HepG2 (cell line): Measurements from ENCODE around the gene SNAP23. TPM values are rescaled to one million over a fixed set of nuclear protein-coding genes. Genes with fewer than 3 reads are reported as not detected.

Experiments used
- FOXK1 ChIP-seq: sonication (generic); formaldehyde crosslinking; IDR thresholded peaks from 2 replicates; pipeline ENCODE4 v1.4.0; 2020; ENCODE audit warnings: low read depth, missing genetic modification reagents, borderline replicate concordance
- MAFF ChIP-seq: IDR thresholded peaks from 2 replicates; pipeline ENCODE4 v1.6.1; 2011; ENCODE audit warnings: low read depth, low read length, improper control_type of control experiment
- ZNF253 ChIP-seq: sonication (generic); formaldehyde crosslinking; IDR thresholded peaks from 2 replicates; pipeline ENCODE4 v1.8.0; 2022; ENCODE audit warnings: mild to moderate bottlenecking, missing genetic modification reagents, borderline replicate concordance
- ZNF530 ChIP-seq: sonication (generic); formaldehyde crosslinking; IDR thresholded peaks from 2 replicates; pipeline ENCODE4 v1.5.0; 2020; ENCODE audit warnings: low read depth, mild to moderate bottlenecking, missing genetic modification reagents
- polyA plus RNA-seq, 8 experiments: library from polyadenylated mRNA; depleted of rRNA in 3 of 8; stranded (reverse) in 7 of 8; unstranded in 1 of 8; fragments of >200 nt; fragmentation: Illumina TruSeq in 4 of 8; extraction: Trizol in 4 of 8; gene quantifications; 2 replicates each; pipeline versions ENCODE4 v1.2.1 to v1.2.3, GENCODE V29; 2011 to 2016; ENCODE audit warnings: low read depth in 4 of 8, missing spikeins in 1 of 8, mixed read lengths in 1 of 8; ENCODE audit not compliant: insufficient read depth in 1 of 8
- total RNA-seq, 5 experiments: library from RNA; depleted of rRNA; stranded (reverse); fragments of >200 nt; fragmentation: Illumina TruSeq; extraction: Trizol; gene quantifications; 2 replicates each; pipeline ENCODE4 v1.2.3, GENCODE V29; 2016; ENCODE audit warnings: low read depth in 1 of 5
- TF ChIP-seq, protein P1 (sequence below): sonication (generic); formaldehyde crosslinking; IDR thresholded peaks from 2 replicates; pipeline ENCODE4 v1.5.1; 2020; ENCODE audit warnings: missing genetic modification reagents, mild to moderate bottlenecking, borderline replicate concordance
- TF ChIP-seq, protein P2 (sequence below): fragments of 450-650 bp; IDR thresholded peaks from 2 replicates; pipeline ENCODE4 v1.6.1; 2017
- TF ChIP-seq, protein P3 (sequence below): sonication (generic); formaldehyde crosslinking; IDR thresholded peaks from 2 replicates; pipeline ENCODE4 v1.5.0; 2020; ENCODE audit warnings: missing genetic modification reagents
- TF ChIP-seq, protein P4 (sequence below), 2 experiments: sonication (generic) in 1 of 2; formaldehyde crosslinking in 1 of 2; IDR thresholded peaks; 2 replicates each; pipeline versions ENCODE4 v1.6.1 to v1.9.0; 2014 to 2022; ENCODE audit warnings: antibody characterized with exemption in 1 of 2, borderline replicate concordance in 1 of 2, inconsistent platforms in 1 of 2, low read depth in 1 of 2, missing genetic modification reagents in 1 of 2
- TF ChIP-seq, protein P5 (sequence below): sonication (generic); formaldehyde crosslinking; IDR thresholded peaks from 2 replicates; pipeline ENCODE4 v1.9.0; 2022; ENCODE audit warnings: low read depth, missing genetic modification reagents
- TF ChIP-seq, protein P6 (sequence below): sonication (generic); formaldehyde crosslinking; conservative IDR thresholded peaks from 2 replicates; pipeline ENCODE4 v1.8.0; 2022; ENCODE audit warnings: missing genetic modification reagents

SNAP23 gene
- total and polyA plus RNA-seq, 2 of the 13 experiments (the other 11 are each of a cell fraction or from before 2014, with no cell fraction given), result 37.0 to 101 TPM

DNA sequence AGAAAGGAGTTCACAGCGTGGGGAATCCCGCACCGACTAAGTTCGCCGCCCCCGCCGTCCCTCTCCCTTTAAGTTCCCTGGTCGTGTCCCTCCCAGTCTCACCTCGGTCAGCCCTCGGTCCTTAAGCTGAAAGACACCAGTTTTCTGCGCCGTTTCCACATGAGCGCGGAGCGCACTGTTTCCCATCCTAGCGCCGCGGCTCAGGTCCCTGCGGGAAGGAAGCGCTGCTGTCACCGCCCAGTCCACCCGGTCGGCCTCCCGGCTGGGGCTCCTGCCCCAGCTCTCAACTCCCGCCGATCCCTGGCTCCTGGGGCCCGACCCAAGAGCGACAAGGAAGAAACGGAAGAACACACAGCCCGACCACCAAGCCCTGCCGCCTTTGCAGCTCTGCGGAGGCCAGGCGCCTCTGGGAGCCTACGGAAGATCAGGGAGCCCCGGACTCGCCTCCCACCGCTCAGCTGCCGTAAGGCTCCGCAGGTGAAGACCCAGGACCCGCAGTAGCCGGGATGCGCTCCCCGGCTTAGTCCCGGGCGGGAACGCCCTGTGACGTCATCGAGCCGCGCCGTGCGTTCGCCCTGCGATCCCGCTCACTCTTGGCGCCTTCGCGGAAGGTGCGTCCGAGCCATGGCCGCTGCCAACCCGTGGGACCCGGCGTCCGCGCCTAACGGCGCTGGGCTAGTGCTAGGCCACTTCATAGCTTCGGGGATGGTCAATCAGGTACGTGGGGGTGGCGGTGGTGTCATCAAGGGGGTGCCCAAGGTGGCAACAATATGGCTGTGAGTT, 53.0 kb downstream of the SNAP23 start, which contains the start of the genes HAUS2 and LRRC57 (continued):
- TF ChIP-seq, protein P1, sequence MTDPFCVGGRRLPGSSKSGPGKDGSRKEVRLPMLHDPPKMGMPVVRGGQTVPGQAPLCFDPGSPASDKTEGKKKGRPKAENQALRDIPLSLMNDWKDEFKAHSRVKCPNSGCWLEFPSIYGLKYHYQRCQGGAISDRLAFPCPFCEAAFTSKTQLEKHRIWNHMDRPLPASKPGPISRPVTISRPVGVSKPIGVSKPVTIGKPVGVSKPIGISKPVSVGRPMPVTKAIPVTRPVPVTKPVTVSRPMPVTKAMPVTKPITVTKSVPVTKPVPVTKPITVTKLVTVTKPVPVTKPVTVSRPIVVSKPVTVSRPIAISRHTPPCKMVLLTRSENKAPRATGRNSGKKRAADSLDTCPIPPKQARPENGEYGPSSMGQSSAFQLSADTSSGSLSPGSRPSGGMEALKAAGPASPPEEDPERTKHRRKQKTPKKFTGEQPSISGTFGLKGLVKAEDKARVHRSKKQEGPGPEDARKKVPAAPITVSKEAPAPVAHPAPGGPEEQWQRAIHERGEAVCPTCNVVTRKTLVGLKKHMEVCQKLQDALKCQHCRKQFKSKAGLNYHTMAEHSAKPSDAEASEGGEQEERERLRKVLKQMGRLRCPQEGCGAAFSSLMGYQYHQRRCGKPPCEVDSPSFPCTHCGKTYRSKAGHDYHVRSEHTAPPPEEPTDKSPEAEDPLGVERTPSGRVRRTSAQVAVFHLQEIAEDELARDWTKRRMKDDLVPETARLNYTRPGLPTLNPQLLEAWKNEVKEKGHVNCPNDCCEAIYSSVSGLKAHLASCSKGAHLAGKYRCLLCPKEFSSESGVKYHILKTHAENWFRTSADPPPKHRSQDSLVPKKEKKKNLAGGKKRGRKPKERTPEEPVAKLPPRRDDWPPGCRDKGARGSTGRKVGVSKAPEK, result peak; percentile 73; the same call in 1 of the 2 replicates
- TF ChIP-seq, protein P2, sequence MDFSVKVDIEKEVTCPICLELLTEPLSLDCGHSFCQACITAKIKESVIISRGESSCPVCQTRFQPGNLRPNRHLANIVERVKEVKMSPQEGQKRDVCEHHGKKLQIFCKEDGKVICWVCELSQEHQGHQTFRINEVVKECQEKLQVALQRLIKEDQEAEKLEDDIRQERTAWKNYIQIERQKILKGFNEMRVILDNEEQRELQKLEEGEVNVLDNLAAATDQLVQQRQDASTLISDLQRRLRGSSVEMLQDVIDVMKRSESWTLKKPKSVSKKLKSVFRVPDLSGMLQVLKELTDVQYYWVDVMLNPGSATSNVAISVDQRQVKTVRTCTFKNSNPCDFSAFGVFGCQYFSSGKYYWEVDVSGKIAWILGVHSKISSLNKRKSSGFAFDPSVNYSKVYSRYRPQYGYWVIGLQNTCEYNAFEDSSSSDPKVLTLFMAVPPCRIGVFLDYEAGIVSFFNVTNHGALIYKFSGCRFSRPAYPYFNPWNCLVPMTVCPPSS, result no peak
- TF ChIP-seq ZNF530 (no peak), ZNF253 (CRISPR knock-in tag) (no peak), MAFF (no peak), FOXK1 (peak; percentile 83)
- TF ChIP-seq, protein P3, sequence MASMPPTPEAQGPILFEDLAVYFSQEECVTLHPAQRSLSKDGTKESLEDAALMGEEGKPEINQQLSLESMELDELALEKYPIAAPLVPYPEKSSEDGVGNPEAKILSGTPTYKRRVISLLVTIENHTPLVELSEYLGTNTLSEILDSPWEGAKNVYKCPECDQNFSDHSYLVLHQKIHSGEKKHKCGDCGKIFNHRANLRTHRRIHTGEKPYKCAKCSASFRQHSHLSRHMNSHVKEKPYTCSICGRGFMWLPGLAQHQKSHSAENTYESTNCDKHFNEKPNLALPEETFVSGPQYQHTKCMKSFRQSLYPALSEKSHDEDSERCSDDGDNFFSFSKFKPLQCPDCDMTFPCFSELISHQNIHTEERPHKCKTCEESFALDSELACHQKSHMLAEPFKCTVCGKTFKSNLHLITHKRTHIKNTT (CRISPR knock-in tag), result no peak
- TF ChIP-seq, protein P4, sequence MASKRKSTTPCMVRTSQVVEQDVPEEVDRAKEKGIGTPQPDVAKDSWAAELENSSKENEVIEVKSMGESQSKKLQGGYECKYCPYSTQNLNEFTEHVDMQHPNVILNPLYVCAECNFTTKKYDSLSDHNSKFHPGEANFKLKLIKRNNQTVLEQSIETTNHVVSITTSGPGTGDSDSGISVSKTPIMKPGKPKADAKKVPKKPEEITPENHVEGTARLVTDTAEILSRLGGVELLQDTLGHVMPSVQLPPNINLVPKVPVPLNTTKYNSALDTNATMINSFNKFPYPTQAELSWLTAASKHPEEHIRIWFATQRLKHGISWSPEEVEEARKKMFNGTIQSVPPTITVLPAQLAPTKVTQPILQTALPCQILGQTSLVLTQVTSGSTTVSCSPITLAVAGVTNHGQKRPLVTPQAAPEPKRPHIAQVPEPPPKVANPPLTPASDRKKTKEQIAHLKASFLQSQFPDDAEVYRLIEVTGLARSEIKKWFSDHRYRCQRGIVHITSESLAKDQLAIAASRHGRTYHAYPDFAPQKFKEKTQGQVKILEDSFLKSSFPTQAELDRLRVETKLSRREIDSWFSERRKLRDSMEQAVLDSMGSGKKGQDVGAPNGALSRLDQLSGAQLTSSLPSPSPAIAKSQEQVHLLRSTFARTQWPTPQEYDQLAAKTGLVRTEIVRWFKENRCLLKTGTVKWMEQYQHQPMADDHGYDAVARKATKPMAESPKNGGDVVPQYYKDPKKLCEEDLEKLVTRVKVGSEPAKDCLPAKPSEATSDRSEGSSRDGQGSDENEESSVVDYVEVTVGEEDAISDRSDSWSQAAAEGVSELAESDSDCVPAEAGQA (IDR thresholded peaks at IDR 0.05; ENCODE audit: low read depth), result peak; percentile 93
- TF ChIP-seq, protein P4 (CRISPR knock-in tag; IDR thresholded peaks at IDR 0.05; ENCODE audit: borderline replicate concordance), result no peak
- TF ChIP-seq, protein P5, sequence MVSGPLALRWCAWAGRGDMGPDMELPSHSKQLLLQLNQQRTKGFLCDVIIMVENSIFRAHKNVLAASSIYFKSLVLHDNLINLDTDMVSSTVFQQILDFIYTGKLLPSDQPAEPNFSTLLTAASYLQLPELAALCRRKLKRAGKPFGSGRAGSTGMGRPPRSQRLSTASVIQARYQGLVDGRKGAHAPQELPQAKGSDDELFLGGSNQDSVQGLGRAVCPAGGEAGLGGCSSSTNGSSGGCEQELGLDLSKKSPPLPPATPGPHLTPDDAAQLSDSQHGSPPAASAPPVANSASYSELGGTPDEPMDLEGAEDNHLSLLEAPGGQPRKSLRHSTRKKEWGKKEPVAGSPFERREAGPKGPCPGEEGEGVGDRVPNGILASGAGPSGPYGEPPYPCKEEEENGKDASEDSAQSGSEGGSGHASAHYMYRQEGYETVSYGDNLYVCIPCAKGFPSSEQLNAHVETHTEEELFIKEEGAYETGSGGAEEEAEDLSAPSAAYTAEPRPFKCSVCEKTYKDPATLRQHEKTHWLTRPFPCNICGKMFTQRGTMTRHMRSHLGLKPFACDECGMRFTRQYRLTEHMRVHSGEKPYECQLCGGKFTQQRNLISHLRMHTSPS (CRISPR knock-in tag), result no peak
- TF ChIP-seq, protein P6, sequence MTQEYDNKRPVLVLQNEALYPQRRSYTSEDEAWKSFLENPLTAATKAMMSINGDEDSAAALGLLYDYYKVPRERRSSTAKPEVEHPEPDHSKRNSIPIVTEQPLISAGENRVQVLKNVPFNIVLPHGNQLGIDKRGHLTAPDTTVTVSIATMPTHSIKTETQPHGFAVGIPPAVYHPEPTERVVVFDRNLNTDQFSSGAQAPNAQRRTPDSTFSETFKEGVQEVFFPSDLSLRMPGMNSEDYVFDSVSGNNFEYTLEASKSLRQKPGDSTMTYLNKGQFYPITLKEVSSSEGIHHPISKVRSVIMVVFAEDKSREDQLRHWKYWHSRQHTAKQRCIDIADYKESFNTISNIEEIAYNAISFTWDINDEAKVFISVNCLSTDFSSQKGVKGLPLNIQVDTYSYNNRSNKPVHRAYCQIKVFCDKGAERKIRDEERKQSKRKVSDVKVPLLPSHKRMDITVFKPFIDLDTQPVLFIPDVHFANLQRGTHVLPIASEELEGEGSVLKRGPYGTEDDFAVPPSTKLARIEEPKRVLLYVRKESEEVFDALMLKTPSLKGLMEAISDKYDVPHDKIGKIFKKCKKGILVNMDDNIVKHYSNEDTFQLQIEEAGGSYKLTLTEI, result no peak
